Hematopoietic multipotent progenitor cell treated with erythropoietin and hydrocortisone succinate and interleukin-3 and kit ligand, for 6 days (in vitro differentiated cells): ENCODE measurements around the gene RAP1A.

ENCODE experiments used
- DNase-seq: peaks from one replicate; pipeline ENCODE4 v3.0.0-alpha.2; 2015

RAP1A gene

DNA sequence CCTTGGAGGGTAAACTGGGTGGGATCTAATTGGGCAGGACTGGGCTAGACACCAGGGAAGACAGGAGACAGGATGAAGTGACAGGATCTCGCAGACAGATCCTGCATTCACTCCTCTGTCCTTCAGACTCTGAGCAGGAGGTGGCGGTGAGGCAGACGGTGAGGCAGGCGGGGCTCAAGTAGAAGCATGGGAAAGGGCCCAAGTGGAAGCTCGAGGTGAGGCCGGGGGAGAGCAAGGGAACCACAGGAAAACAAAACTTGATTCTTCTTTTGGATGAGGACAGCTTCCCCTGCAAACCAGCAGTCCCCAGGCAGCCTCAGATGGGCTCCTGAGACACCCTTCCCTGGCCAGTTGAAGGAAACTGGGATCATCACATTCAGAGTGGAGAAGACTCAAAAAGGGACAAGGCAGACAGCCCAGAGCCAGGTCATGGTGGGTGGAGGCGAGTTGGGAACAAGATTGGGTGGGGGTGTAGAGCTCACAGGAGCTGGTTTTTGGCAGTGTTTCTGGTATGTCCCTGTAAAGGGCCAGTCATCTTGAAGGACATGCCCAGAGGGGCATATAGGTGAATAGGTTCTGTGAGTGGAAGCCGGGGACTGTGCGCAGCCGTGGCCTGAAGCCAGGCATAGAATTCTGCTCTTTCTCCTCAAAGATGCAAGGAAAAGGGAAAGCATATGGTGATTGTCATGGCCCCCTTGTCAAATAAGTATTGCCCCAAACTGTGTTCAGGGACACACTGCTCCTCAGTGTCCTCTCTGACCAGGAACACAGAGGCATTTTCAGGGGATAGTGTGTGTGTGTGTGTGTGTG is 101.6 kb downstream of the RAP1A start:
- DNase-seq, result no peak

DNA sequence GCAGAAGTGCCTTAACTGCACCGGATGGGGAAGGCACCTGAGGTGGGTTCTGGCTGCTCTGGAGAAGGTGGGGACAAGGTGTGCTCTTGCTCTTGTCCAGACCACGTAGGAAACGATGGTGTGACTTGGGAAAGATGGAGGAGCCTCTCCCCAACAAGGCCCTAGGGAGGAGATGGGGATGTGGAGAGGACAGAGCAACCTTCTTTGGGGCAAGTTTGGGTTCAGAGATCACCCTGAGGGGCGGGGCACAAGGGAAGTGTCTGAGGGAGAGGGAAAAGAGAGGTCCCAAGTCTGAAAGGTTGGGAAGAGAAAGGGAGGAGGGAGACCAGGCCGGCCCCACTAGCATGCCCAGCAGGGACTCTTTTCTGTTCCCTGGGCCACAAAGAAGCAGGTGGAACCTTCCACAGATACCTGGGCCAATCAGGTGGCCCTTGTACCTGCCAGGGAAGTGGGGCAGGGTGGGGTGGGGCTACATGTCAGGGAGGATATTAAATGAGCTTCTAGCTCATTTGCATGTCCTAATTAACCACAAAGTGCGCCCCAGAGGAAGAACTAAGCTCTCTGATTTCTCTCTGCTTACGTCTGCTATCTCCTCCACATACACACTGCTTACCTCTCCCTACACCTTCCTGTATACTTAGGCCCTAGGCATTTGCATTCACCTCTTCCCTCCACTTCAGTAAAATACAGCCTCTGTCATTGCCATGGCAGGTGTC is 103.7 kb downstream of the RAP1A start:
- no peak for DNase-seq

DNA sequence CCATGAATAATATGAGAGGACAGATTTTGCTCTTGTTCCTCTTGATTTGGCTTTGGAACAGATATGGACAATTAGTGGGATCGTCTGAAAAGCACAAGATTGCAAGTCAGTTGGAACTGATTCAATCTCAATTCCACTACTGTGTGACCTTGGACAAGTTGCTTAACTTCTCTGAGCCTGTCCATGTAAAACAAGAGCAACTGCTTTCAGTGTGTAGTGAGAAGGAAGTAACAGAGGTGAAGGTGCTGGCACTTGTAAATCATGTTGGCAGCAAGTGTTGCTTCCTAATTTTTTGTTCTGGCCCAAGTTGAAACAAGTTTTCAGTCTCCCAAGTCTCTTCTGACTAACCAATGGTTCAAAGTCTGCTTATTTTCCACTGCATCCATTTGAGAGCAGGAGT is 104.3 kb downstream of the RAP1A start:
- DNase-seq, result no peak

DNA sequence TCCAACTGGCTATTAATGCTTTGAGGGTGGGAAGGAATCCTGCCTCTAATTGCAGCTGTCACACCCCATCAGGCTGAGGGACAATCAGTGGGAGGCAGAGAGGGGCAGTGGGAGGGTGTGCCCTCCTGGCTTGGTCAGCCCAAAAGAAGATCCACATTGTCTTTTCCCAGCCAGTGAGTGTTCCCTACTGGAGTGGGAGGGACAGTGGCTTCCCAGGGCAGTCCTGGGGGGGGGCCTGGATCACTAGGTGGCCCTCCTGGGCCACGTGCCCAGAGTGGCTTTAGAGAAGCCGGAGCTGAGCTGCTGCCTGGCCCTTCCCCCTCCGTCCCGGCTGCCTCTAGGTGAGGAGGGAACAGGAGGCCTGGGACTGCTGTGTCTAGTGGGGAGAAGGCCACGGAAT is 105.6 kb downstream of the RAP1A start:
- DNase-seq, result no peak

DNA sequence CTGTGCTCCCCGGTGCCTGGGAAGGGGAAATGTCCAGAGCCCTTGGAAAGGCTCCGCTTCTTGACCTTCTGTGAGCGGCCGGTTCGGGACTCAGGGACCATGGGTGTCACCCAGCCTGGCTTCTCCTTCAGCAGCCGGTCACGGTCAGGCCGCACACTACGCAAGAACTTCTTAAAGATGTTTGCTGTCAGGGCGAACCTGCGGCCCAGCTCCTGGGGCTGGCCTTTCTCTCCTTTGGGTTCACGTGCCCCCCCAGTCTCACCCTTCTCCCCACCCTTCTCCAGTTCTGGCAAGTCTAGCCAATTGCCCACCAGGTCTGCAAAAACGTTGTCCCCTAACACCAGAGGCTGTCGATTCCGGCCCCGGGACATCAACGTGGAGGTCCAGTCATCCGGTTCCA is 107.5 kb downstream of the RAP1A start:
- DNase-seq, result no peak

DNA sequence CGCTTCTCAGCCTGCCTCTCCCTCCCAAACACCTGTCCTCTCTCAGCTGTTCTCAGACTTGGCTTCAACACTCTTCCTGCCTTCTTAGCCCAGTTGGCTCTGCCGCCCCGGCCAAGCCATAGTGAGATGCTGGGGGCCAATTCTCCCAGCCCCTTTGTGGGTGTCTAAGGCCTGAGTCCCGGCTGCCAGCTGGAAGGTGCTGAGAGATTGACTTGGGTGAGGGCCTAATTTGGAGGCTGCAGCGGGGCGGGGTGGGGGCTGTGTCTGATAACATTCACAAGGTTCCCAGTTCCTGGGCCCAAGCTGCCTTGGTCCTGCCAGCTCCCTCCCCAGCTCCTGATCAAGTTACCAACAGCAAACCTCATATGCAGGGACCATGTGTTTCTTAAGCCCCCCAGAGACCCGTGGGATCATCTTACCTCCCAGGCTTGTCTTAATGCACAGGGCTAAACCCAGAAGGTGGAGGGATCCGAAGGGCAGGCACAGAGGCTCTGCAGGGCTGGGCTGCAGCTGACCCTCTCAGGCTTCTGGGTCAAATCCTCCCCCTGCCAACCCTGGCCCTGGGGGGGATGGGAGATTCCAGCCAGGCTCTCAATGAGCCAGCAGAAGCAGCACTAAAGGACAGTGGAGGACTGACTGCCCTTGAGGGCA is 109.8 kb downstream of the RAP1A start:
- DNase-seq, result no peak

DNA sequence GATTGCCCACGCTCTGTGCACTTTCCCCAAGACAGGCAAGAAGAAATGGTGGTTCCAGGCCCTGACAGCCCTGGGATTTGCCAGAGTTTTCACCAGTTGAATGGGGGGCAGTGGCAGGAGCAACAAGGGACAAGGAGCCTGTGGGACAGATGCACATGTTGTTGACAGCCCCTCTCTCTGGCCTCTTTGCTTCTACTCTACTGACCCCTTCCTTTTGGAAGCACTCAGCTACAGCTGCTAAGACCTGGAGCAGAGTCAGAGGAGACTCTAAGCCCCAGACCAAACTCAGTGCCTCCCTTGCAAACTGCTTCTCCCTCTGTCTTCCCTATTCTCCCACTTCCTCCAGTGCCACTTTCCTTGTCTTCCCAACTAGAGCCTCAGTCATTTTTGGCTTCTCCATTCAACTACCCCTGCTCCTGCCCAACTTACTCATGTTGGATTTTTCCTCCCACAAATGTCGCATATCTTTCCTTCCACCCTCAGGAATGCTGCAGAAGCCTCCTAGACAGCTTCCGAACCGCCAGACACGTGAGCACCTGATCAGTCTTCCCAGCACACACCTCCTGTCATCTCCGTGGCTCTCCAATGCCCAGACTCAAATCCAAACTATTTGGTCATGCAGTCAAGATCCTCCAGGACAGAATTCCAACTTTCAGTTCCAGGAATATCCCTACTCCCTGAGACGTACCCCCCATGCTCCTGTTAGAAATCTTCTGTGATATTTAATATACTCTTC is 110.5 kb downstream of the RAP1A start:
- DNase-seq, result no peak

DNA sequence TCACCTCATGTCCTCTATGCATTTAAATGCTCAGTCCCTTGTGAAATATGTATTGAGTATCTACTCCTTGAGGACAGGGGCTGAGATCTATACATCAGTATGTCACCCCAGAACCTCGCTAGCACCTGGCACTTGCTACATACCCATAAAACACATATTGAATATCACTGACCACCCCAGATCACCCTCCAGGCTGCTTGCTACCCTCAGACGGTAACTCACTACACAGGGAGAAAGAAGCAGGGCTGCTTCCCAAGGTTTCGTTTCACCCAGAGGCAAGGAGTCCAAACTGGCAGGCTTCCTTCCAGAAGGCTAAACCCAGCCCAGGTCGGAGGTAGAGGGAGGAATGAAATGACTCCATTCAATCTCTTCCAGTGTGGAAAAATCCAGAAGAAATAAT is 111.1 kb downstream of the RAP1A start:
- DNase-seq, result no peak

DNA sequence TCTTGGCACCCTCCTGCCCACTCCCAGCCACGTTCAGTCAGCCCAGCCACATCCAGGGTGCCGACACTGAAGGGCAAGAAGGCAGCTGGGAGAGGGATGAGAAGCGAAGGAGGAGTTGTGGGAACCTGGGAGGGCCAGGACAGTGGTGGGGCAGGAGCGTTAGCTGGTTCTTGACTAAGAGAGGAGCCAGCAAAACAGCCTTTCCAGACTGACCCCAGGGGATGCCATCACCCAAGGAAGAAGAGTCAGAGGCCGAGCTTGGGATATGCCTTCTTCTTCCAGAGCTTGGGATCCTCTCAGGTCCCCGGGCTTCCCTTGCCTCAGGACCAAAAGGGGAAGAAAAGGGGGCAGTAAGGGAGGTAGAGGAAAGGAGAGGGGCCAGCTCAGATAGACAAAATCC is 112.4 kb downstream of the RAP1A start:
- no peak for DNase-seq

DNA sequence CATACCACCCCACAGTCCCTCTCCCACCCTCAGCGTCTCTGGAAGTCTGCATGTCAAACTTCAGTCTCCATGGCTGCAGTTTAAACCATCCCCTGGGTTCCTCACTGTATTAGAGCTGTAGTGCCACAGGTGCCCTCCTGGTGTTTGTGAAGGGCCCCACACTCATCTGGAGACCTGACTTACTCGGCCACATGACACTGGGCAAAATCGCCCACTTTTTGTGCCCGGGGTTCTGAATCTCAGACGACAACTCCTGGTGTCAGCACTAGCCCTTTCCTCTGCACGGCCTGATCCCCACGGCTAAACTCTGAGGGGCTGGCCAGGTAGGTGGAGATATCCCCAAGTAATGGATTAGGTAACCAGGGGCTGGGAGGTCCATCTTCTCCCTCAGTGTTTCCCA is 113.1 kb downstream of the RAP1A start:
- no peak for DNase-seq

DNA sequence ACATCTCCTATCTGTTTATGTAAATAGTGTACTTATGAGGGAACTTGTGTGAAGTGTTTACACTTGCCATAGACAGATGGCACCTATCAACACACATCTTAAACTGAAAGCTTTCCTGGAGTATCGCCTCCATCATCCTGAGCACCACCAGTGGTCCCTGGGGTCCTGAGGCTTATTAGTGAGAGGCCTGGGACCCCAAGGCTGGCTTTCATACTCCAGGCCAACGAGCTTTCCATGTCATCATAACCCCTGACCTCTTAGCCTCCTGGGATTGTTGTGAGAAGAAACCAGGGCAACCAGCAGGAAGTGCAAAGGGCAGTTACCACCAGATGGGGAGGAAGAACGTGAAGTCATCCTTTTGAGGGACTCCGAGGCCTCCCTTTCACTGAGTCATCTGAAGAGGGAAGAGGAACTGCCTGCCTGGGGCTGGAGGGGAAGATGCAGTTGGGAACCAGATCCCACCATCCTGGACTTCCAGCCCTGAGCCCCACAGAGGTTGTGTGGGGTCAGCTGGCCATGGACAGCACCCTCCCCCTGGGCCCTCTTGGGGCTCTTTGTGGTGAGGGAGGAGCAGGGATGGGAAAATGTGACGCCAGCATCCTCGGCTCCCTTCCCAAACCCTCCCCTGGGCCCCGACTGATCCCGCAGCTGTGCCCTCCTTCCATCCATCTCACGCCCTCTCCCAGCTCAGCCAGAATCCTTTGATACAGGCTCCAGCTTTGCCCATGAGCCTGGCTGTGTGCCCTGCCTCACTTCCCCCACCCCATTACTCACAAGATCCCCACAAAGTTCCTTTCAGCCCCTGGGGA is 113.8 kb downstream of the RAP1A start:
- peak; percentile 43 for DNase-seq

DNA sequence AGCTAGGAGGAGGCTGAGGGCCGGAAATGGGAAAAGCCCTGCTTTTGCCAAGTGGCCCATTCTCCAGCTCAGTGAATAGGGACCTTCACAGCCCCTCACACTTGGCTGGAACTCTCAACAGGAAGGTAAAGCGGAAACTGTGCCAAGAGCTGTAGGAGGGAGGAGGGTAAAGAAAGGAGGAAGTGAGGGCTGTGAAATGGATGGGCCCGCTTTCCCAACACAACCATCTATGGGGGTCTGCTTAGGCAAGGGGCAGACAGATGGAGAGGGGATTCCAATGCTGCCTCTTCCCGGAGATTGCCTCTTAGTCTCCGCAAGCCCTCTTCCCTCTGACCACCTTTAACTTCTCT is 114.4 kb downstream of the RAP1A start:
- DNase-seq, result no peak

DNA sequence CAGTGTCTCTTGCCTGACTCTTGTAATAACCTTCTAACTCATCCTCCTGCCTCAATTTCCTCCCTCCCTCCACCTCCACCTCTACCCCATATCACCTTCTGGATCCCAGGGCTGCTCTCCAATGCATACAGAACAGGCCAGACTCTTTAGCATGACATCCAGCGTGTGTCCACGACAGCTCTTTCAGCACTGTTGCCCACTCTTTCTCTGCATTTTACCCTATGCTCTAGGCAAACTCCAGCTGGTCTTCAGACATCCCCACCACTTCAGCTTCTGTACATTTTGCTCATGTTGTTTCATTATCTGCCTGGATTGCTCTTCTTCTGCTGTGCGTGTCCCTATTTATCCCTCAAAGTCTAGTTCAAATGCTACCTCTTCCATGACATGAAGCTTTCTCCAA is 114.8 kb downstream of the RAP1A start:
- DNase-seq, result no peak

DNA sequence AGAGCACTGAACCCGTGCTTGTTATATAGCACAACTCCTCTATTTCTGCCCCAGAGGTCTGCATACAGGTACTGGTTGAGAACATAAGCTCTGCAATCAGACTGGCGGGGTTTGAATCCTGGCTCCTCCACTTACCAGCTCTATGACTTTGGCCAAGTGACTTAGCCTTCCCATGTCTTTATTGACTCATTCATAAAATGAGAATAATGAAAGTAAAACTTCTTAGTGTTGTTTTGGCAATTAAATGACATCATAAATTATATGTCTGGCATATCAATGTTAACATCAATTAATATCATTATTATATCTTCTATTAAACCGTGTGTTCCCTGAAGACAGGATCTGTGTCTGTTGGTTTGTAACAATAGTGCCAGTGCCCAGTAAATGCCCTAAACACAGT is 115.3 kb downstream of the RAP1A start:
- no peak for DNase-seq

DNA sequence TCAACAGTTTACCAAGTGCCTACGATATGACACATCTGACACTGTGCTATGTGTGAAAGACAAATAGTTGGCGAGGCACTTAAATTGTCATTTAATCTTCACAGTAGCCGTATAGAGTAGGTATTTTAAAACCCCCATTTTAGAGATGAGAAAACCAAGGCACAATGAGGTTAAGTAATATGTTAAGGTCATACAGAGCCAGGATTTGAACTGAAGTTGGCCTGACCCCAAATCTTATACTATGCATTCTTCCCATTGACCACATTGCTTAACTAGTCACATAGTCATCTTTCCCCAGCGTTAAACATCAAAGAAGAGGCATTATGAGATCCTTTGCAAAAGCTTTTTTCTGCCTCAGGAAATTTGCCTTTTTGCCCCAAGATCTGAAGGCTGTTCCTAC is 115.7 kb downstream of the RAP1A start:
- no peak for DNase-seq

DNA sequence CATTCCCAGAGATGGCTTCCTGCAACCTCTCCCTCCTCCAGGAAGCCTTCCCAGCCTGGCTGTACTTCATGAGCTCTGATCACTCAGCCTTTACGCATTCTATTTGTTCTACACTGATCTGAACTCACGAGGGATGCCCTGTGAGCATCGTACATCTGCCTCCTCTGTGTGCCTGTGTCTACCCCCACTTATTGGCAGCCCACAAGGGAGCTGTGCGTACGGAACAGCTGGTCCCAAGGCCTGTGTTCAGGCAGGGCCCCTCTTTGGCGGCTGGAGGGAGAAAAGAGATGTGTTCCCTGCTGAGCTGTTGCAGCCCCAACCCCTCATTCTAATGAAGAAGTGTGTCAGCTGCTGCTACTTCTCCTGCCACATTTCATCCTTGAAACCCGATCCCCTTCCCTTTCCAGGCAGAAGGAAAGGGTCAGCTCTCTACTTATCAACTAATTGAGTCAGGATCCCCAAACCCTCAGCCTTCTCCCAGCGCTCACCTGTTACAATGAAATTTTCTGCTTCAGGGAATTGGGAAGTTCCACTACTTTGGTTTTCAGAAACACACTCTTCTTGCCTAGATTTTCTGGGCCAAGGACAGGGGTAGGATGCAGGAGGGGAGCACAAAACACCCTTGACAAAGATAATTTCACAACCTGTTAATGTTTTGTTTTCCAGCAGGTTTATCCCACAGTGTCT is 116.4 kb downstream of the RAP1A start:
- DNase-seq, result no peak

DNA sequence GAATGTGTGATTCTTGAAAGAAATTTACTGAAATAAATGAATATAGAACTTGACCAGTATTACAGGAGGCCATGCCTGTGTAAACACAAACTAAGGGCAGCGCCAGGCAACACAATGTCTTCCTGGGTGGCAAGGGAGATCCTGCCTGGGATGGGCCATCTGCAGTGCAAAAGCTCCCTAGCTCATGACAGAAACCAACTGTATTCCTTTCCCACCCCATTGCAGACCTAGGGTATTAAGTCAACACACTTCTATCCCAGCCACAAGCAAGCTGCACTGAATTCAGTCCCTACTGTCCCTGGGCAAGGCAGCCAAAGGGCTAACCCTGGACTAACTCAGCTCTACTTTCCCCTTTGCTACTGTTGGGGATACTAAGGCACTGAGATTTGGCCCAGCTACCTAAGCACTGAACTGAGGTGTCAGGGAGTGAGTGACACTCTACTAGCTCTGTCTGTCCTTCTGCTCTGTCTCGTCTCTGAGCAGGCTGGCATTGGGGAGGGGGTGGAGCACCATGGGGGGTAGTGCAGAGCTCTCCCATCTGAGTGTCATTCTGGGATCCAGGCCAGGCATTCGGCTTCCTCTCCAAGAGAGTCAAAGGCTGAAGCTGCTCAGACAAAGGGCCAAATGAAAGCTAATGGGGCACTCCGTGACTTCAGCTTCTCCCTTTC is 117.1 kb downstream of the RAP1A start:
- no peak for DNase-seq

DNA sequence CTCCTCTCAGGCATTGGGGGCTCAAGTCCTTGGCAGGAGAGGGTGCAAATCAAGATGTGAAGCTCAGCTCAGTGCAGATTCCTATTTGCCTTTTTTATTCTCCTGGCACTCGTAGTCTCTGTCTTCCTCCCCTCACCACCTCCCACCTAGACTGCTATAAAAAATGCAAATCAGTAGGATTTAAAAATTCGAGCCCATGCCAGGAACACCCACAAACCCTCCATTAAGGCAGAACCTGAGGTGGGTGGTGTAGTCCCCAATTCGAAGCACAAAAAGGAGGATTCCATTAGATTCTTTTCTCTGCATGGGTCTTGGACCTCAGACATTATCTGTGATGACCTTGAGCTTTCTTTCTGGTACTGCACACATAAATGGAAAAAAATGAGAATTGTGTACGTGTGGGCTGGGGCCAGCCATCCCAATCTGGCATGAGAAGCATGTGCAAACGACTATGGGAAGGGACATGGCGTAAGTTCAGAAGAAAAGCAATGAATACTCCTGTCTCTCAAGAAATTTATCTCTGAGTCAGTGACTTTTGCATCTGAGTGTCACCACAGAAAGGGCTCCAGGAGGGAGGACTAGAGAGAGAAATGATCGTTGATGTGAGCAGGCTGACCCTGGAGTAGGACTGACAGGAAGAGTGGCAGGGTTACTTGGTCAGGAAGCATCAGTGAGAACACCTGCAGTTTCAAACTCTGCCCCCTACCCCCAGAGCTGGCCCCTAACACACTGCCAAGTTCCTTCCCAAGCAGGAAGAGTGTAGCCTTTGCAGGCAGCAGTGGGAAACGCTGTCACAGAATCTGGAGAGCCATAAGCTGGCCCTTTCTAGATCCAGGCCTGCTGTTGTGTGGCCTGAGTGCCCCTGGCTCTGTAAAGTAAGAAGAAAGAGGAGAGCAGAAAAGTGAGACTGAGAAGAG is 117.9 kb downstream of the RAP1A start:
- DNase-seq, result no peak

DNA sequence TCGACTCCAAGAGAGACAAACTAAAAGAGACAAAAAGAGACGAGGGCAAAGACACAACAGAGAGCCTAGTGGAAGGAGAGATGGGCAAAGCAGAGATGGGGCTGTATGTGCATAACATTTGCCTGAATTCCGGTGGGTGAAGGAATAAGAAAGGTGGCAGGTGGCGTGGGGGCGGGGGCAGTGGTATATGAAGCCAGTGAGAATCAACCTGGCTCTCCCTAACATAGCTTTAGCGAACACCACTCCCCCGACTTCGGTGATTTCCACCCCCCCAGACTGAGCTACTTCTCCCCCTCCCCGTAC is 118.5 kb downstream of the RAP1A start:
- no peak for DNase-seq

DNA sequence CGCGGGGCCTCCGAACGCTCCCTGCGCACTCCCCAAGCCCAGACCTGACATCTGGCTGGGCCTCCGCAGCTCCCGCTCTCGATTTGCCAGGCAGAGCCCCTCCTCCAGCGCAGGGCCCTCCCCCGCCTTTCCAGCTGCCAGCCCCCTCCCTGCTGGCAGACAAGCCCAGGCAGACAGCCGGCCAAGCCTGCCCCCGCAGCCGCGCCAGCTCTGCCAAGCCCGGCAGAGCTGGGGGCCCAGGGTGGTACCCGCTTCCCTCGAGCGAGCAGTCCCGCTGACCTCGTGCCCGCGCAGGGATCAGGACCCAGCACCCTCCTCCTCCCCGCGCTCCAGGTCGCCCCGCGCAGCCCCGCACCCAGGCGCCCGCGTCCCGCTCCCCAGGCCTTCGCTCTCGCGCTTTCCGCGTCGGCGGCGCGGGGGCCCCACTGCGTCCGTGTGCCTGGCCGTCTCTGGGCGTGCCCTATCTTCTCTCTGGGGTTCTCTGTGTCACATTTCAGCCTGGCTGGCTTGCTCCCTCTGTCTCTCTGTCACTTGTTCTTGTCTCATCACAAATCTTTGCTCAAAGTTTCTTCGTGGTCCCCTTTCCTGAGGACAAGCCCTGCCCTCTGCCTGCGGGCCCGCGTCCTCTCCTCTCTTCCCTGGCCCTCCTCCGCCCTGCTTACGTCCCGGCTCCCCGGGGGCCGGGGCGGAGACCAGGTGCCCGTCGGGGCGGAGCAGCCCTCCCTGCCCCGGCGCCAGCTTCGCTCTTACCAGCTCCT is 119.0 kb downstream of the RAP1A start:
- peak; percentile 75 for DNase-seq
